Astrocyte of the cerebellum (primary cell): ENCODE data around the gene TBC1D5.
A peak's percentile ranks its signal among the peaks of the same experiment; 100 is the strongest.

Experiments used
- DNase-seq: peaks from one replicate; pipeline ENCODE4 v3.0.0-alpha.2; 2011; ENCODE audit warnings: low read depth
- H3K4me3 ChIP-seq: 2 replicates; pipeline ENCODE4 v1.5.1; 2011; ENCODE audit warnings: mild to moderate bottlenecking, low read depth, low read length, moderate library complexity
- in situ Hi-C: cut with HindIII; loops from 2 replicates; pipeline ENCODE4 v1.10.0; 2017; ENCODE audit warnings: low sequenced_read_pairs
- TF ChIP-seq, protein P1 (sequence below): IDR thresholded peaks from 2 replicates; pipeline ENCODE4 v1.5.1; 2012; ENCODE audit warnings: low read length, low read depth, moderate library complexity, mild to moderate bottlenecking; ENCODE audit errors: missing control alignments

The TBC1D5 gene

DNA sequence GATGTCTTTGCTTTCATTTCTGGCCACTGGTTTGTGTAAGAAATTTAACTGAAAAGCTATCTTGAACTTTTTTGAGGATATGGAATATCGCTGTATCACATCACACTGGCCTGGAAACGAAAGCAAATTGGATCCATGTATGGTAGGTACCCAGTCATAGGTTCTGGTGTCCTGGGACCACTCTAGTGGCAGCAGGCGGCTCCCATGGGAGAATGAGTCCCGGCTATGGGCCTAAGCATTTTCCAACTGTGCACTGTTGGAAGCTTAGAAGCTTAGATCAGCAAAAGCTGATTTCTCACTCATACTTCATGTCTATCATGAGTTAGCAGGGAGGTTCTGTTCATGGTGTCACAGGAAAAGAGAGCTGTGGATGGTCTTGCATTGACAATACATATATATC lies 534.5 kb downstream of the TBC1D5 start:
- in situ Hi-C loops: no loop called here
- TF ChIP-seq, protein P1, sequence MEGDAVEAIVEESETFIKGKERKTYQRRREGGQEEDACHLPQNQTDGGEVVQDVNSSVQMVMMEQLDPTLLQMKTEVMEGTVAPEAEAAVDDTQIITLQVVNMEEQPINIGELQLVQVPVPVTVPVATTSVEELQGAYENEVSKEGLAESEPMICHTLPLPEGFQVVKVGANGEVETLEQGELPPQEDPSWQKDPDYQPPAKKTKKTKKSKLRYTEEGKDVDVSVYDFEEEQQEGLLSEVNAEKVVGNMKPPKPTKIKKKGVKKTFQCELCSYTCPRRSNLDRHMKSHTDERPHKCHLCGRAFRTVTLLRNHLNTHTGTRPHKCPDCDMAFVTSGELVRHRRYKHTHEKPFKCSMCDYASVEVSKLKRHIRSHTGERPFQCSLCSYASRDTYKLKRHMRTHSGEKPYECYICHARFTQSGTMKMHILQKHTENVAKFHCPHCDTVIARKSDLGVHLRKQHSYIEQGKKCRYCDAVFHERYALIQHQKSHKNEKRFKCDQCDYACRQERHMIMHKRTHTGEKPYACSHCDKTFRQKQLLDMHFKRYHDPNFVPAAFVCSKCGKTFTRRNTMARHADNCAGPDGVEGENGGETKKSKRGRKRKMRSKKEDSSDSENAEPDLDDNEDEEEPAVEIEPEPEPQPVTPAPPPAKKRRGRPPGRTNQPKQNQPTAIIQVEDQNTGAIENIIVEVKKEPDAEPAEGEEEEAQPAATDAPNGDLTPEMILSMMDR: no peak
- no peak for DNase-seq
- H3K4me3 ChIP-seq: no peak overlapping the region

DNA sequence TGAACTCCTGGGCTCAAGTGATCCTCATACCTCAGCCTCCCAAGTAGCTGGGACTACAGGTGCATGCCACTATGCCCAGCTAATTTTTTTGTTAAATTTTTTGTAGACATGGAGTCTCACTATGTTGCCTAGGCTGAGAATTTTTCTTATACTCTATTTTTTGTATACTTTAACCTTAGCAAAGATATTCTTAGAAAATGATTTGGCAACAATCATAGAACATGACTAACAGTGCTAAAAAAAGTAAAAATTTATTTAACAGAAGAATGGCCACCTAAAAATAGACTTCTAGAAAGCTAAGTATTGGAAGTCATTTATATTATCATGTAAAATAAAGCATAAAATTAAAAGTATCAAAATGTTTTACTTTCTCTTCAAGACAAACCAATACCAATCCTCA lies 535.4 kb downstream of the TBC1D5 start:
- in situ Hi-C loops: no loop called here
- no peak for DNase-seq
- TF ChIP-seq, protein P1: no peak
- H3K4me3 ChIP-seq: no peak overlapping the region

- H3K4me3 ChIP-seq: no peak overlapping the region
- in situ Hi-C loops: no loop called here
- DNase-seq: no peak
- TF ChIP-seq, protein P1: no peak
These were observed 538.3 kb downstream of the TBC1D5 start for GRCh38 chr3:17204049-17204650.

GRCh38 chr3:17201538-17201937 lies 540.9 kb downstream of the TBC1D5 start:
- TF ChIP-seq, protein P1: no peak
- in situ Hi-C loops: no loop called here
- H3K4me3 ChIP-seq: no peak overlapping the region
- no peak for DNase-seq

- no peak for DNase-seq
- H3K4me3 ChIP-seq: no peak overlapping the region
- in situ Hi-C loops: no loop called here
- TF ChIP-seq, protein P1: peak; percentile 34
These were observed 546.4 kb downstream of the TBC1D5 start for GRCh38 chr3:17195856-17196604.

DNA sequence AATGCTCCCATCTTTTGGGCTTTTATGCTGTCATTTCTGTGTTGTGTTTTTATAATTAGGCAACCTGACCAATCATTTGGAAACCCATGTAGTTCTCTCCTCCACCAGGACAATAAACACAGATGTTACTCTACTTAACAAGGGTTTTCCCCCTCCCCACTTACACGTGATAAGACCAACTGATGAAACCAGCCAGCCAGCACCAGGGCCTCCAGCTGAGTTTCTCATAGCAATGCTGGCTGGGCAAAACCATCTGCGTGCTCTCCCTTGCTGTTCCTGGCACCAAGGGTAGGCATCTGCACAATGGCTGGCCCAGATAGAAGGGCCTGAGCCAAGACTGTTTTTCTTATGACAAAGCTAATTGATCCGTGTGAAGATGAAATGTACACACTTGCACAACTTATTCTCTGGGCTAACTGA lies 547.2 kb downstream of the TBC1D5 start:
- no peak overlapping the region for H3K4me3 ChIP-seq
- TF ChIP-seq, protein P1: no peak
- peak; percentile 49 for DNase-seq
- in situ Hi-C loops: no loop called here
